HG02678 (cell line): Measurements from ENCODE around the gene GCNT2.
"Not testable (repeated sequence)": the region's sequence is repeated elsewhere in the genome, so short reads cannot be mapped to it uniquely, and the experiment has no call there.

Experiments used
- ATAC-seq: cut with Tn5 transposase; IDR thresholded peaks from one replicate; pipeline ENCODE4 v1.9.1; 2021; ENCODE audit warnings: mild to moderate bottlenecking, moderate library complexity; ENCODE audit not compliant: unreplicated experiment

GCNT2 gene

GRCh38 chr6:10655508-10656055 is 134.4 kb downstream of the GCNT2 start:
- no peak for ATAC-seq

GRCh38 chr6:10658910-10659698 is 138.0 kb downstream of the GCNT2 start:
- ATAC-seq = no peak

GRCh38 chr6:10659699-10660348 is 138.7 kb downstream of the GCNT2 start:
- ATAC-seq = no peak

GRCh38 chr6:10660431-10661191 is 139.5 kb downstream of the GCNT2 start:
- not testable (repeated sequence) for ATAC-seq

- no peak for ATAC-seq
Measured at GRCh38 chr6:10662207-10662606, 141.1 kb downstream of the GCNT2 start.

GRCh38 chr6:10662742-10663141 is 141.6 kb downstream of the GCNT2 start:
- no peak for ATAC-seq

- not testable (repeated sequence) for ATAC-seq
Measured at GRCh38 chr6:10665595-10665994, 144.4 kb downstream of the GCNT2 start.

GRCh38 chr6:10668126-10668917 is 147.2 kb downstream of the GCNT2 start:
- ATAC-seq = no peak

GRCh38 chr6:10676403-10676802 is 155.3 kb downstream of the GCNT2 start:
- no peak for ATAC-seq

GRCh38 chr6:10678456-10678855 is 157.3 kb downstream of the GCNT2 start:
- no peak for ATAC-seq
